IPS-11a (cell line): ENCODE results near the gene F8.
"Not testable (repeated sequence)": the region's sequence is repeated elsewhere in the genome, so short reads cannot be mapped to it uniquely, and the experiment has no call there.

ENCODE experiments used
- H3K4me3 ChIP-seq: one replicate; pipeline ENCODE4 v1.5.1; 2013; ENCODE audit warnings: low read depth, low read length, control low read depth

Gene F8

DNA sequence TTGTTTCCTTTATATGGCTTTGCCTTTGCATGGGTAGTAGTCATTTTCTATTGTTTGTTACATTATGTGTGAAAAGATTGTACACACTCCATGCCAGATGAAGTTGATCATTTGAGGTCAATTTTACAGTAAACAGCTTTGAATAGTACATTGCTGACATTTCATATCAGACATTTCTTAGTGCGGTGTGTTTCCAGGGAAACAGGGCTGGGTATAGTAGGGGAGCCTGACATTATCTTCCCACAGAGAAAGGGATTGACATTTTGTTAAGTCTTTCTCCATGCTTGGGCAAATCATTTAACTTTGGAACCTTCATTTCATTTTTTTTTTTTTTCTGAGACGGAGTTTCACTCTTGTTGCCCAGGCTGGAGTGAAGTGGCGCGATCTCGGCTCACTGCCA is 9.1 kb upstream of the F8 start:
- no peak overlapping the region for H3K4me3 ChIP-seq

GRCh38 chrX:155028877-155029291 is 6.4 kb upstream of the F8 start:
- H3K4me3 ChIP-seq: no peak overlapping the region

GRCh38 chrX:155028129-155028528 is 5.6 kb upstream of the F8 start:
- no peak overlapping the region for H3K4me3 ChIP-seq

- H3K4me3 ChIP-seq: peak overlapping the region; percentile 63
Measured at GRCh38 chrX:155027509-155028066, 5.1 kb upstream of the F8 start.

- peak within 1 kb of the TSS; percentile 63 for H3K4me3 ChIP-seq
Measured at GRCh38 chrX:155026727-155027508, 4.4 kb upstream of the F8 start, which contains the start of gene FUNDC2. Gene FUNDC2, plus strand, starts transcription at chrX:155026844. Its CDS starts 95 bp downstream, at chrX:155026939.

GRCh38 chrX:155026420-155026726 is 3.9 kb upstream of the F8 start:
- H3K4me3 ChIP-seq: peak overlapping the region; percentile 39

- no peak overlapping the region for H3K4me3 ChIP-seq
Measured at GRCh38 chrX:155023907-155024833, 1.6 kb upstream of the F8 start.

- H3K4me3 ChIP-seq: no peak overlapping the region
Measured at GRCh38 chrX:155020591-155020990, 1.9 kb downstream of the F8 start.

DNA sequence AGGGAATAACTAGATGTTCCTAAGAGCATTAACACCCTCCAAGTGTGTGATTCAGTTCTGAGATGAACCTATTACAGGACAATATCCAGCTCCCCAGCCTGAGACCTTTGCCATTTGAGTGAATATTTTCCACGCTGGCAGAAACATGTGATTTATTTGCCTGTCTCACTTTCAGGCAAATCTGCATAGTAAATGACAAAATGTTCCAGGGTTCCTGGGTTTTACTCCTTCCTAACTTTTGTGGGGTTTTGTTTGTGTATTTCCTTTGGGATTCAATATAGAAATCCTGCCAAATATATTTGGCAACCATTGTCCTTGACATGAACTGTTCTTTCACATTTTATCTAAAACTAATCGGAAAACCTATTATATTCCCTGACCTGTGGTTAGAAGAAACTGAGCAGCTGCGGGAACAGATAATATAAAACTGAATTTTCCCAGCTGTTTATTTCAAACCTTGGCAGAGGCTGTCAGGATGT is 12.5 kb downstream of the F8 start:
- no peak overlapping the region for H3K4me3 ChIP-seq

DNA sequence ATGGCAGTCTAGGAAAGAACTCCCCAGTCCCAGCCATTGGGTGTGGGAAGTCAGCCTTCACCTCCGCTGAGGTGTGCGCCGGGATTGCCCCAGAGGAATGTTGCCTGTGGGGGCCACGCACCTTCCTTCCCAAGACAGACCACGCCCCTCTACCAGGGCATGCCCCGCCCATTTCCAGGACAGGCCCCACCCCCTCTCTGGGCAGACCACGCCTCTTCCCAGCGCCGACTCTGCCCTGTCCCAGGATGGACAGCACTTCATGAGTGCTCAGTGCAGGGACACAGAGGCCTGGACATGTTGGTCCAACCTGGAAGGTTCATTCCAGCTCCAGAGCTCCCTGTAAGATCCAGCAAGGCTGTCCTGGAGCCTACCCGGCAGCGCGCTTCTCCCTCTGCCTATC is 13.9 kb downstream of the F8 start:
- H3K4me3 ChIP-seq: not testable (repeated sequence)

DNA sequence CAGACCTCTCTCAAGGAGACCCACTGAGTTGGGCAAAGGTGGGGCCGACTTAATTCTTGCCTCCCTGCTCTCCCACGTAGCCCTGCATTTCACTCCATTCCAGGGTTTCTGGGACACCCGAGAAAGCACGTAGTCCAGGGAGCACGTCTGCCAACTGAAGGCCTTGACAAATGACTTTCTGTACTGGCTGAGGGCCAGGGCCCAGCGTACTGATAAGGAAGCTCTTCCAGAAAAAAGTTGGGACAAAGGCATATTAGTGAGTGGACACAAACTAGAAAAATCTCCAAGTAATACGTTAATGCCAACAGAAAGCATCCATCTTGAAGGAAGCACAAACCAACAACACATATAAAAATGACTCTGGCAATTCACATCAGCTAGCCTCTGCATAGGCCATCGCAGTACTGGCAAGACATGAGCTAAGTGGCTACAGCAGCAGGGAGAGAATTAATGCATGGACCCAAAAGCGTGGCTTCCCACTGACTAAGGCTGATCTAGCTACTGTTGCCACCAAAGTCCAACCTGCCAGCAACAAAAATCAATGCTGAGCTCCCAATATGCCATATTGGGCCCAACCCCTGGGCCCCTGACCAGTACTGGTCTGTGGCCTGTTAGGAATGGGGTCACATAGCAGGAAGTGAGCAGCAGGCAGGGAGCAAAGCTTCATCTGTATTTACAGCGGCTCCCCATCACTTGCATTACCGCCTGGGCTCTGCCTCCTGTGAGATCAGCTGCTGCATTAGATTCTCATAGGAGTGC is 15.4 kb downstream of the F8 start:
- H3K4me3 ChIP-seq: not testable (repeated sequence)

GRCh38 chrX:155006379-155006778 is 16.1 kb downstream of the F8 start:
- not testable (repeated sequence) for H3K4me3 ChIP-seq

GRCh38 chrX:155005190-155005589 is 17.3 kb downstream of the F8 start:
- H3K4me3 ChIP-seq: no peak overlapping the region

GRCh38 chrX:155001873-155002272 is 20.6 kb downstream of the F8 start:
- no peak overlapping the region for H3K4me3 ChIP-seq

- no peak overlapping the region for H3K4me3 ChIP-seq
Measured at GRCh38 chrX:155000841-155001240, 21.7 kb downstream of the F8 start.

DNA sequence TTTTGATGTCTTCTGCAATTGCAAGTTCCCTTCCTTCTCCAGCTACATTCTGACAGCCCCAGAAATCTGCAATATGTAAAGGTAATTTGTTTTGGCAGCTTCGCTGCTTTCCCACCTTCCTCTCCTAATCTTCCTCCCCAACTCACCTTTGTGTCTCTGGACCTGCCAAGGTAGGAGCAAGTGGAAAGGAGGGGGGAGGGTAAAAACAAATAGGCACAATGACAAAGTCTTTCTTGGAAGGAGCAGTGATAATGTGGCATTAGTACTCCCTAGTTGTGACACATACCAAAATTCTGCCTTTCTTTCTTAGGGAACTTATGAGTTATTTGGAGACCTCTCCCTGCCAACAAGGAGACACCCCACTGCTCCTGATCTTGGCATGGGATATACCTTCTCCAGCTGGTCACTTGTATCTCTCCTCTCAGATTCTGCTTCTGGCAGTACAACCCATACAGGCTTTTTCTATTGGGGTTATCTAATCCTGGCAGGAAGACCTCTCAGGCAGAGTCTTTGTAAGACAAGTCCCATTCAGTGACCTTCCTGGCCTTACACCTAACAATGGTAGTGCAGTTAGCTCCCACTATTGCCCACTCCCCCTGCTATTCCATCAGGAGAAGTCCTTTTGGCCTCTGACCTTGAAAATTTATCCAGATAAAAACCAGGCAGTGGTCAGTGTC is 24.2 kb downstream of the F8 start:
- H3K4me3 ChIP-seq: no peak overlapping the region

- no peak overlapping the region for H3K4me3 ChIP-seq
Measured at GRCh38 chrX:154991476-154991875, 31.0 kb downstream of the F8 start.

GRCh38 chrX:154991039-154991438 is 31.5 kb downstream of the F8 start:
- no peak overlapping the region for H3K4me3 ChIP-seq

DNA sequence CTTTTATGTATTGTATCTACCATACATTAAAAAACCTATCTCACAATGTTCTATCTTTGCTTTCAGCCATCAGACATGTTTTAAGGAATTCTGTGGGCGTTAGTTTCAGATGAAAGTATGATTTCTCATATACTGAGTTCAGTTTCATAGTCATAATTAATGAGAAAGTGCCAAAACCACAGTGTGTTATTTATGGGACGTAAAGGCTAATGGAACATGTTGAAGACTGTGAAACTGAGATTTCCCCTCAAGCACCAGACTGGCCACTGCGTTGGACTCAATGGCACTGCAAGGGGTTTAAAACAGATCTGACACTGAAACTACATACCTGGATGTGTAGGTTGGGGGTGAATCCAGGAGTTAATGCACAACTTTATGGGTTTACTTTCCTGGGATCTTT is 32.0 kb downstream of the F8 start:
- H3K4me3 ChIP-seq: no peak overlapping the region

- H3K4me3 ChIP-seq: no peak overlapping the region
Measured at GRCh38 chrX:154988719-154989118, 33.8 kb downstream of the F8 start.
